Brain microvascular endothelial cell (primary cell): ENCODE measurements around the gene USP17L15.
A peak's percentile ranks its signal among the peaks of the same experiment; 100 is the strongest.
"Not testable (repeated sequence)": the region's sequence is repeated elsewhere in the genome, so short reads cannot be mapped to it uniquely, and the experiment has no call there.

Experiments
- DNase-seq: peaks from one replicate; pipeline ENCODE4 v3.0.0-alpha.2; 2020
- H3K27ac ChIP-seq: fragments of 250-450 bp; sonication (Bioruptor Pico); 2 replicates; pipeline ENCODE4 v1.5.1; 2020; ENCODE audit warnings: mild to moderate bottlenecking, moderate library complexity
- H3K27me3 ChIP-seq: fragments of 250-450 bp; sonication (Bioruptor Pico); replicated peaks from 2 replicates; pipeline ENCODE4 v1.5.1; 2020; ENCODE audit warnings: mild to moderate bottlenecking
- H3K36me3 ChIP-seq: fragments of 250-450 bp; sonication (Bioruptor Pico); replicated peaks from 2 replicates; pipeline ENCODE4 v1.5.1; 2020; ENCODE audit warnings: mild to moderate bottlenecking
- H3K4me3 ChIP-seq: 2 replicates; pipeline ENCODE4 v1.5.1; 2011; ENCODE audit warnings: low read depth, mild to moderate bottlenecking, control low read depth, low read length, moderate library complexity
- in situ Hi-C: cut with HindIII; loops from 2 replicates; pipeline ENCODE4 v1.10.0; 2017; ENCODE audit warnings: low sequenced_read_pairs, low pct_ligation_motif_present

USP17L15 gene

GRCh38 chr4:9267319-9267718, 33.1 kb downstream of the USP17L15 start, which contains the start of gene USP17L22:
Gene USP17L22, plus strand, starts transcription at chr4:9267619. Its CDS starts 0 bp downstream, at chr4:9267619.
- DNase-seq, H3K27ac ChIP-seq, H3K36me3 ChIP-seq, H3K27me3 ChIP-seq, H3K4me3 ChIP-seq, in situ Hi-C loops: not testable (repeated sequence)

DNA sequence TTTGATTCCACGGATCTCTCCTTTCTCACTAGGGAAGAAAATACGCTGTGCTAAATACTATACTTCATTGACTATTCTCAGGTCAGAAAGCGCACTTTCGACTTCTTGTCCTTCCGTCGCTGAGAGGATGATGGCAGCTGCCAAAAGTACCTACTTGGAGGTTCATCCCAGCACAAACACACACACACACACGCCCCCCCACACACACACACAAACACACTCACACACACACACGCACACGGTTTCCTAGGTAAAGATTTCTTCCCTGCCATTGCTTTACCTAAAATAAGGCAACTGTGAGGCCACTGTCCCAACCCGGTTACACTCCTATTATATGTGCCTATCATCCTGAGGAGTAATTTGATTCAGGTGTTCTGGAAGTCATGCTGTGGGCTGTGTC, 37.5 kb downstream of the USP17L15 start:
- H3K27ac ChIP-seq, H3K36me3 ChIP-seq, H3K27me3 ChIP-seq, in situ Hi-C loops, H3K4me3 ChIP-seq: not testable (repeated sequence)
- DNase-seq: peak; percentile 1
